GM19025 (cell line): Measurements from ENCODE around the gene CRADD.
"Not testable (repeated sequence)": the region's sequence is repeated elsewhere in the genome, so short reads cannot be mapped to it uniquely, and the experiment has no call there.

Experiments used
- ATAC-seq: cut with Tn5 transposase; IDR thresholded peaks from one replicate; pipeline ENCODE4 v1.9.1; 2021; ENCODE audit warnings: mild to moderate bottlenecking, low read depth, moderate library complexity; ENCODE audit not compliant: unreplicated experiment

The CRADD gene

GRCh38 chr12:93915411-93915810 is 238.2 kb downstream of the CRADD start:
- ATAC-seq, result no peak

GRCh38 chr12:93916402-93916801 is 239.2 kb downstream of the CRADD start:
- ATAC-seq, result no peak

- no peak for ATAC-seq
These were observed 241.1 kb downstream of the CRADD start for GRCh38 chr12:93918262-93918661.

GRCh38 chr12:93918900-93919299 is 241.7 kb downstream of the CRADD start:
- ATAC-seq, result no peak

- no peak for ATAC-seq
These were observed 244.3 kb downstream of the CRADD start for GRCh38 chr12:93921521-93921920.

GRCh38 chr12:93922583-93923006 is 245.4 kb downstream of the CRADD start:
- ATAC-seq, result no peak

- no peak for ATAC-seq
These were observed 247.2 kb downstream of the CRADD start for GRCh38 chr12:93924367-93924766.

GRCh38 chr12:93925585-93926205 is 248.5 kb downstream of the CRADD start:
- no peak for ATAC-seq

- ATAC-seq, result no peak
These were observed 249.1 kb downstream of the CRADD start for GRCh38 chr12:93926237-93926636.

- not testable (repeated sequence) for ATAC-seq
These were observed 251.9 kb downstream of the CRADD start for GRCh38 chr12:93929081-93929480.

- ATAC-seq, result no peak
These were observed 260.6 kb downstream of the CRADD start for GRCh38 chr12:93937812-93938211.

GRCh38 chr12:93938317-93938716 is 261.1 kb downstream of the CRADD start:
- no peak for ATAC-seq

GRCh38 chr12:93938931-93939330 is 261.8 kb downstream of the CRADD start:
- no peak for ATAC-seq

- no peak for ATAC-seq
These were observed 262.6 kb downstream of the CRADD start for GRCh38 chr12:93939641-93940325.

- no peak for ATAC-seq
These were observed 266.6 kb downstream of the CRADD start for GRCh38 chr12:93943780-93944179.

GRCh38 chr12:93944201-93944600 is 267.0 kb downstream of the CRADD start:
- ATAC-seq, result no peak
